DMS79 (cell line): ENCODE results near the gene METTL5.
"Not testable (repeated sequence)": the region's sequence is repeated elsewhere in the genome, so short reads cannot be mapped to it uniquely, and the experiment has no call there.

Experiments used
- DNase-seq: peaks from one replicate; lab custom pipeline; 2025; lab: John Stamatoyannopoulos, UW

The METTL5 gene

DNA sequence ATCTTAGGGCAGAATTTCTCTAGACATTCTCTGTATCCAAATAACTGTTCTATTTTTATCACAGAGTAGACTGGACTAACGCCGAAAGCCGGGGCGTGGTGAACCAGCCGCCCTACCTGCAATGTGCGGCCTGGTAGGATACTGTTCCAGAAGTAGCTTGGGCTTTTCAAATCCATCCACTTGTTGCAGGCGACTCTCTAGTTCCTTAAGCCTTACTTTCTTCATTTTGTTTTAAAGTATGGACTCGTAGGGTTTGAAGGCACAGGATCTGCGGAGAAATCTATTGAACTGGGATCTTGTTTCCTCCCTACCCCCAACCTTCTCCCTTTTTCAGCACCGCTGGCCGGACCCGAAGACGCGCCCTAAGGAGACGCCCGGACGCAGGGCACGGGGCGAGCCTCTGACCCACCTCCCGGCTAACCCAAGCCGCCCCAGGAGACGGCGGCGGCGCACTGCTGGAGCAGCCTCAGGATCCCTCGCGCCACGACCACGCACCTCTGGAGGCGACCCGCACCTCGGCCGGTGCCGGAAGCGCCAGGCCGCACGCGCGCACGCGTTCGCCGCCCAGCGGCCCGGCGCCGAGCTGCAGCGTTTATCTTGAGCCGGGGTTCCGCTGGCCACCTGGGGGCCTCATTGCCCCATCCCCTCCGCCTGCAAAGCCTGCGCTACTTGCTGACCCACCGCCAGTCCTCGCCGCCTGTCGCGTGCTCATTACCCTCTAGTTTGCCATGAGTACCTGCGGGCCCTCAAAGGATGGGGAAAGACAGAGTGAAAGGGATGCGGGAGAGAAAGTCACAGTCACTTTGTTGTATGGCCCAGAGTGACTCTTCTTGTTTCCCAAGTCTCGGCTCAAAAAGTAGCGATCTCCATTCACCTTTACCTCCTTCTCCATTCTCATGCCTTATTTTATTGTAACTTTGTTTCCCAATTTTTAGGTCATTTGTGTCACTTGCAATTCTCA, at the start of gene METTL5:
METTL5 (minus strand) TSS at position 533 of the 961 bp plus-strand sequence; CDS start at position 225, 308 bp downstream.
- DNase-seq = peak; percentile 50

DNA sequence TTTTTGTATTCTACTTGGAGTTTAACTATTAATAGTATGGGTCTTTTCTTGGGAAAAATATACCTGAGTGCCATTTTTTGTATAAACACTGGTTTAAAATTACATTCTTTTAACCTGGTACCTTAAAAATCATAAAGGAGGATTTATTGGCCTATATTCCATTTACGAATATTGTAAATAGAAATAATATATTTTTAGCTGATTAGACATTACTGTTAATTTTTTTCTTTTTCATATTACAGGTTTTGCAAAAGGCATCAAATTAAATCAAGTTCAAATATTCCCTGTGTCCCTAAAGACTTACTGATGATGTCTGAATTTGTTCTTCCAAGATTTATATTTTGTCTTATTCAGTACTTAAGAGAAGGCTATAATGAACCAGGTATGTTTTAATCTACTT, 47.3 kb upstream of the METTL5 start:
- DNase-seq = no peak

DNA sequence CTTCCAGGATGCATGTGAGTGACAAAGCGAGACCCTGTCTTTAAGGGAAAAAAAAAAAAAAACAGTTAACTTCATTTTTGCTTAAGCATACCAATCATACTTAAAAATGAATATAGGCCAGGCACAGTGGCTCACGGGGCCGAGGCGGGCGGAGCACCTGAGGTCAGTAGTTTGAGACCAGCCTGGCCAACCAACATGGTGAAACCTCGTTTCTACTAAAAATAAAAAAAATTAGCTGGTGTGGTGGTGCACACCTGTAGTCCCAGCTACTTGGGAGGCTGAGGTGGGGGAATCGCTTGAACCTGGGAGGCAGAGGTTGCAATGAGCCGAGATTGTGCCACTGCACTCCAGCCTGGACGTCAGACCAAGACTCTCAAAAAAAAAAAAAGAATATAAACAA, 46.7 kb upstream of the METTL5 start:
- not testable (repeated sequence) for DNase-seq

DNA sequence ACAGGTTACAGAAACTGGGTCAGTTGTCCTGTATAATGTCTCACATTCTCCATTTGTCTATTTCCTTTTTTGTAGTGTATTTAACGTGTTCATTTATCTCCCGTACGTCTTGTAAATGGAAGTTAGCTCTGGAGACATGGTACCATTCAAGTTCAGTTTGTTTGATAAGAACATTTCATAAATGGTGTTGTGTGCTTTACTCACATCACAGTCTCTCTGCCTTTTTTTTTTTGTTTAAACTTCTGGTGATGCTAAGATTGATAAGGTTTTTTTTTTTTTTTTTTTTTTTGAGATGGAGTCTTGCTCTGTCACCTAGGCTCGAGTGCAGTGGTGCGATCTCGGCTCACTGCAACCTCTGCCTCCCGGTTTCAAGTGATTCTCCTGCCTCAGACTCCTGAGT, 44.2 kb upstream of the METTL5 start:
- no peak for DNase-seq

DNA sequence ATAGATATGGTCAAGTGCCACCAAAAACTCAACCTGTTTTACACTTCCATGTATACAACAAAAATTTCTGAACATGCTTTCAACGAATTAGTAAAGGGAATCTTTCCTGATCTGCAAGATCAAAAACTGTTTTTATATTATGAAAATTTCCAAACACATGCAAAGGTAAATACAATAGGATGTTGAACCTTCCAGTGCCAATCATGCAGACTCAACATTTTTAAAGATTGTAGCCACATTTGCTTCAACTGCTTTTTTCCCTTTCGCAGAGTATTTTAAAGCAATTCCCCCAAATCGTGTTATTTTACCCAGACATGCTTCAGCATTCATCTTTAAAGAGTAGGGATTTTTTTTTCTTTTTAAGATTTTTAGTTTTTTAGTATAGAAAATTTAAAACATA, 42.9 kb upstream of the METTL5 start:
- DNase-seq = no peak

DNA sequence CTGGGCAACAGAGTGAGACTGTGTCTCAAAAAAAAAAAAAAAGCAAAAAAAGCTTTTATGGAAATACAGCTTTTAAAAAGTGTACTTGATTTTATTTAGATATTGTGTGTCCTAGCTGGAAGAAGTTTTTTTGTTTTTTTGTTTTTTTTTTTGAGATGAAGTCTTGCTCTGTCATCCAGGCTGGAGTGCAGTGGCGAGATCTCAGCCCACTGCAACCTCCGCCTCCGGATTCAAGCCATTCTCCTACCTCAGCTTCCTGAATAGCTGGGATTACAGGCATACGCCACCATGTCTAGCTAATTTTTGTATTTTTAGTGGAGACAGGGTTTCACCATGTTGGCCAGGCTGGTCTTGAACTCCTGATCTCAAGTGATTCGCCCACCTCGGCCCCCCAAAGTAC, 41.5 kb upstream of the METTL5 start:
- DNase-seq = not testable (repeated sequence)

DNA sequence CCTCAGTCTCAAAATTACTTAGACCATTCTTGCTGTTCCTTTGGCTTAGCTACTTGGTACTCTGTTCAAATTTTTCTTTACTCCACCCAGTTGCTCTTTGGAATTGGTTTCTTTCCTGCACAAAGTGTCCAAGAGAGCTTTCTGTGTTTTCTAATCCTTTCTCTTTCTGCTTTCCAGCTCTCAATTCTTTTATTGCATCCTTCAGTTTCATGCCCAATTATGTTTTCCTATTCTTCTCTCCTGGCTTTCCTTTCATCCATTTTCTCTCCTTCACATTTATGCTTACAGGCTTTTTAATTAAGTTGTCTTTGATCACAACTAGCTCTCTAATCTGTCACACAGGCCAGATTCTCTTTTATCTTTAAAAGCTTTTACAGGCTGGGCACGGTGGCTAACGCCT, 40.8 kb upstream of the METTL5 start:
- no peak for DNase-seq

DNA sequence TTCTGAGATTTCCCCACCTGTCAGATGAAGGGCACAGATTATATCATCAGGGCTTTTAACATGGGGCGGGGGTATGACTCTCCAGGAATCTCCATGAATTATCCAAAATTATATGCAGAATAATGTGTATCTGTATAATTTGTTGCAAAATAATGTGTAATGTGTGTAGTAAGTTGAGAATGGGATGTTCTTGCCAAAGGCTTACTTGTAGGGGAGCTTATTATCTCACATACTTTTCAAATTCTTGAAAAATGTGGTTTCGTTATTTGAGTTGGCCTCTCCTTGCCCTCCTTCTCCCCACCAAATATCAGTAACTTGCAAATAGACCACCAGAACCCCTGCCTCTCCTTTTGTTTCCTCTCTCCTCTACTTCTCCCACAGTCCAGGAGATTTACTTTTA, 38.1 kb upstream of the METTL5 start:
- DNase-seq = no peak

DNA sequence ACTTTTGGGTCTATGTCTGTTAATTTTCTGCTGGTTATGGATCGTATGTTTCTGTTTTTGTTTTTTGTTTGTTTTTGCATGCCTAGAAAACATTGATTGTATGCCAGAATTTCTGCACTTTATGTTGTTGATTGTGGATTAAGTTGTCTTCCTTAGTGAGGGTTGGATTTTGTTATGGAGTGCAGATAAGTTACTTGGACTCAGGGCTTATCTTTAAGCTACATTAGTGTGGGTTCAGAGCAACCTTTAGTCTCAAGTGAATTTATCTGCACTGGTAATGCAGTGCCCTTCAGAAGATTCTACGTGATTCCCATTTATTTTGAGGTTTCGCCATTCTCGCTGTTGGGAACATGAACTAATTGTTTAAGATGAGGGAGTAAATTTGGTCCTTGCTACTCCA, 35.4 kb upstream of the METTL5 start:
- DNase-seq = no peak

DNA sequence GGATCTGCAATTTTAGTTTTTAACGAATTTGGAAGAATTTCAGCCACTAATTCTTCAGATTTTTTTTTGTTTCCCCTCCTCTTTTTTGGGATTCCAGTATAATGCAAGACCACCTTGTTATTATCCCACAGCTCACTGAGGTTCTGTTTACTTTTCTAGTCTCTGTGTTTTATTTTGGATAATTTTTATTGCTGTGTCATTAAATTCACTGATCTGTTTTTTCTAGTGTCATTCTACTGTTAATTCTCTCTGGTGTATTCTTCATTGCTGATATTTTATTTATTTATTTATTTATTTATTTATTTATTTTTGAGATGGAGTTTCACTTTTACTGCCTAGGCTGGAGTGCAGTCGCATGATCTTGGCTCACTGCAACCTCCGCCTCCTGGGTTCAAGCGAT, 34.7 kb upstream of the METTL5 start:
- DNase-seq = no peak

DNA sequence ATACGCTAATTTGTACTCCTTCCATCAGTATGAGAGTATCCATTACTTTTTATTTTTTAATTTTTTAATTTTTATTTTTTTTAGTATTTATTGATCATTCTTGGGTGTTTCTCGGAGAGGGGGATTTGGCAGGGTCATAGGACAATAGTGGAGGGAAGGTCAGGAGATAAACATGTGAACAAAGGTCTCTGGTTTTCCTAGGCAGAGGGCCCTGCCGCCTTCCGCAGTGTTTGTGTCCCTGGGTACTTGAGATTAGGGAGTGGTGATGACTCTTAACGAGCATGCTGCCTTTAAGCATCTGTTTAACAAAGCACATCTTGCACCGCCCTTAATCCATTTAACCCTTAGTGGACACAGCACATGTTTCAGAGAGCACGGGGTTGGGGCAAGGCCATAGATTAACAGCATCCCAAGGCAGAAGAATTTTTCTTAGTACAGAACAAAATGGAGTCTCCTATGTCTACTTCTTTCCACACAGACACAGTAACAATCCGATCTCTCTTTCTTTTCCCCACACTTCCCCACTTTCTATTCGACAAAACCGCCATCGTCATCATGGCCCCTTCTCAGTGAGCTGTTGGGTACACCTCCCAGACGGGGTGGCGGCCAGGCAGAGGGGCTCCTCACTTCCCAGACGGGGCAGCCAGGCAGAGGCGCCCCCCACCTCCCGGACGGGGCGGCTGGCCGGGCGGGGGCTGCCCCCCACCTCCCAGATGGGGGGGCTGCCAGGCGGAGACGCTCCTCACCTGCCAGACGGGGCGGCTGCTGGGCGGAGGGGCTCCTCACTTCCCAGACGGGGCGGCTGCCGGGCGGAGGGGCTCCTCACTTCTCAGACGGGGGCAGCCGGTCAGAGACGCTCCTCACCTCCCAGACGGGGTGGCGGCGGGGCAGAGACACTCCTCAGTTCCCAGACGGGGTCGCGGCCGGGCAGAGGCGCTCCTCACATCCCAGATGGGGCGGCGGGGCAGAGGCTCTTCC, 30.9 kb upstream of the METTL5 start:
- not testable (repeated sequence) for DNase-seq

DNA sequence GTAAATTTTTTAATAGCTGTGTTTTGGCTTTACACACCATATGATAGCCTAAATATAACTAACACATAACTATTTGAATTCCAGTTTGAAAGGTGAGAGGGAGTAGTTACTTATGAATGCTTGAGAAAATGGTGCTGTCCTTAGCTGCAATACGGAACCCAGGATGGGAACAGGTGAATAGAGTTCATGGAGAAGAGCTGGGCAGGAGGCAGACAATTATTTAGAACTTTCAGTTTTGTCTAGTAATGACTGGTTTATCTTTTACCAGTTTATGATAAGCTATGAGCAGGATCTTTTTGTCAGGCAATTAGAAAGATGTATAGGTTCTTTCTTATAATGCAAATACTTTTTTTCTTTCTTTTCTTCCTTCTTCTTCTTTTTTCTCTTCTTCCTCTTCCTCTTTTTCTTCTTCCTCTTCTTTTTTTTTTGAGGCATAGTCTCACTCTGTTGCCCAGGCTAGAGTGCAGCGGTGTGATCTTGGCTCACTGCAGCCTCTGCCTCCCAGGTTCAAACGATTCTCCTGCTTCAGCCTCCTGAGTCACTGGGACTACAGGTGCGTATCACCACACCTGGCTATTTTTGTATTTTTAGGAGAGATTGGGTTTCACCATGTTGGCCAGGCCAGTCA, 28.4 kb upstream of the METTL5 start:
- no peak for DNase-seq

DNA sequence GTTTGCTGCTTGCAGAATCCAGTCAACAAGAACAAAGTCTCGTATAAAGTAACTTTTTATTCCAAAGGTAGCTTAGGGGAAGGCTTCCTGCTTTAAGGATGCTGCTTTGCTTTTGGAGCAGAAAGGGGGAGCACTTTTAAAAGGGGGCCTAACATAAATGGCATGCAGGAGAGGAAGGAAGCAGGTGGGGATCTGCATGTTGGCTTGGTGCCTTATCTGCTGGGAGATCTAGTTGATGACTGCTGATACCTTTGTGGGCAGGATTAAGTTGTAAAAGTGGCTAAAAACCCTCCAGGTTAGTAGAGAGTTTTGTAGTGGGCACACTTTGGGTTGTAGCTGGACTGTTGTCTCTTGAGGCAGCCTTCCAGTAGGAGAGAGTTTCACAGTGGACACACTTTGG, 25.0 kb upstream of the METTL5 start:
- no peak for DNase-seq

DNA sequence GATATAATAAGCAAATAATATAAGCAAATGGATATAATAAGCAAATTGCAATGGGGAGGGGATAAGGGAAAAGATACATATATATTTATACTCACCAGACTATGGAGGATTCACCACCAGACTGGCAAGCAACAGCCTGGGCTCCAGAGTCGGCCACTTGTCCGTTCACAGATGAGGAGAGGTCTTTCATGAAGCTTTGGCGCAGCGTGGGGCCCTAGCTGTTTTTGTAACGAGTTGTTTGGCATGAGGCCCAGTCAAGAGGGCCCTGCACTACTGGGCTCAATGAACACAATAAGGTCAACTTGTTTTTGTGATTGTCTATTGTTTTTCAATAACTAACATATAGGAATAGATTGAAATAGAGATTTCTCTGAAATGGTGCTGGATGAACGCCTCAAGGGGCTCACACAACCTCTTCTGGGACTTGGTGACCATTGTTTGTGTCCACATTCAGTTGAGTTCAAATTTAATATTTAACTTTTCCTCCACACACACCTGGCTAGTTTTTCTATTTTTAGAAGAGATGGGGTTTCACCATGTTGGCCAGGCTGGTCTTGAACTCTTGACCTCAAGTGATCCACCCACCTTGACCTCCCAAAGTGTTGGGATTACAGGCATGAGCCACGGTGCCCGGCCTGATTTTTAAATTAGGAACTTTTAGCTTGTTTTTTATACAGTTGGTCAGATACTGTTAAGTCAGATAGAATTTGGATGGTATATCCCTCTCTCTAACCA, 24.4 kb upstream of the METTL5 start:
- DNase-seq = peak; percentile 6

DNA sequence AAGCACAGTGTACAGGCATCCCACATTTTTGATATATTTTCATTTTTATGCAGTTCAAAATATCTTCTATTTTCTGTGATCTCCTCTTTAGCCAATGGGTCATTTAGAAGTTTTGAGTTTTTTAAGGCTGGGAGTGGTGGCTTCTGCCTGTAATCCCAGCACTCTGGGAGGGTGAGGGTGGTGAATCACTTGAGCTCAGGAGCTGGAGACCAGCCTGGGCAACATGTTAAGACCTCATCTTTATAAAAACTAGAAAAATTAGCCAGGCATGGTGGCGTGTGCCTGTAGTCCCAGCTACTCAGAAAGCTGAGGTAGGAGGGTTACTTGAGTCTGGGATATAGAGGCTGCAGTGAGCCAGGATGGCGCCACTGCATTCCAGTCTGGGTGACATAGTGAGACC, 20.3 kb upstream of the METTL5 start:
- DNase-seq = no peak

DNA sequence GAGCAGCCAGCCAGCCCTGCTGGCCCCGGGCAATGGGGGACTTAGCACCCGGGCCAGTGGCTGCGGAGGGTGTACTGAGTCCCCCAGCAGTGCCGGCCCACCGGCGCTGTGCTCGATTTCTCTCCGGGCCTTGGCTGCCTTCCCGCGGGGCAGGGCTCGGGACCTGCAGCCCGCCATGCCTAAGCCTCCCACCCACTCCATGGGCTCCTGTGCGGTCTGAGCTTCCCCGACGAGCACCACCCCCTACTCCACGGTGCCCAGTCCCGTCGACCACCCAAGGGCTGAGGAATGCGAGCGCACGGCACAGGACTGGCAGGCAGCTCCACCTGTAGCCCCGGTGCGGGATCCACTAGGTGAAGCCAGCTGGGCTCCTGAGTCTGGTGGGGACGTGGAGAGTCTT, 16.9 kb upstream of the METTL5 start:
- DNase-seq = not testable (repeated sequence)

DNA sequence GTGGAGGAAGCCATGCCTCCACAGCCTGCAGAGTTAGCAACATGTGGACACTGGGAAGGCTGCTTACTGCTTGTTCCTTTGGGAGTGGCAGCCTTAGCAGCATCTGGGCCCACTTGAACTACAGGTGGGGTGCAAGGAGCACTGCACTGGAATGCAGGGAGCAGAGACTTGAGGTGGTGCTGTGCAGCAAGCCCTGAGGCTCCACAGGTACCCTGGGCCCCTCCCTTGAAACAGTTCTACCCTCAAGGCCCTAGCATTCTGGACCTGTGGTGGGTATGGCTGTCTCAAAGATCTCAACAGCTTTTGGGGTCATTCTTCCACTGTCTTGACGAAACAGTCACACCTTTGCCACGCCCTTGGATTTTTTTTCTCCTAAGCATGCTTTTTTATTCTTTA, 16.0 kb upstream of the METTL5 start:
- DNase-seq = no peak

DNA sequence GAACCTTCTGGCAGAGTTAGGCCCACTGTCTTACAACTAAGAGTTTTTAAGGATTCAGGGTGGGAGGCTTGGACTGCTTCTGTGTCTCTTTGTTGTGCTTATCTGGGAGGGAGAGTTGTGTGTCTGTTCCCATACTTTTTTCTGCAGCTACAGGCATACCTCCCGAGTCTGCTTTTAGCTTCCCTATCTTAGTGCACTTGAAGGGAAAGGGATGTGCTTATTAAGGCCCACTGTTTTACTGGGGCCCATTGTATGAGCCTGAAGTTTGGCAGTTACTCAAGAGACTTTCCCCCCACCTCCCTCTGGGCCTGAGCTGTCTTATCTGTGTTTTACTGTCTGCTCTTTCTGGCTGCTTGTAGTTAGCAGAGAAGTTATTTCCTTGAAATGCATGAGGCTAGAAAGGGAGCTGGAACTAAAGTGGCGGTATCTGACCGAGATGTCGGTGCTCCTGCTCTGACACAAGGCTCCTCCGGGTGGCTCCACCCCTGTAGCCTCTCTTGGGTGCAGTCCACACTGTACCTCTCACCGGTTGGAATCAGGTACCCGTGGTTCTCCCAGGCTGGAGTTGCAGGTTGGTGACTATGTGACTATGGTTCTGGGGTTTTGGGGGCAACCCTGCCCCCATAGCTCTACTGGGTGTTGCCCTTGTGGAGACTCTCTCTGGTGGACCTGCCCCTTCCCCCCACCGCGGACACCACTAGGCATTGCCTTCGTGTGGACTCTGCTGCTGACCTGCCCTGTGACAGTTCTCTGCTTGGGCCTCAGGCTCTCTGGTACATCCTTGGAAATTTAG, 15.4 kb upstream of the METTL5 start:
- DNase-seq = no peak

DNA sequence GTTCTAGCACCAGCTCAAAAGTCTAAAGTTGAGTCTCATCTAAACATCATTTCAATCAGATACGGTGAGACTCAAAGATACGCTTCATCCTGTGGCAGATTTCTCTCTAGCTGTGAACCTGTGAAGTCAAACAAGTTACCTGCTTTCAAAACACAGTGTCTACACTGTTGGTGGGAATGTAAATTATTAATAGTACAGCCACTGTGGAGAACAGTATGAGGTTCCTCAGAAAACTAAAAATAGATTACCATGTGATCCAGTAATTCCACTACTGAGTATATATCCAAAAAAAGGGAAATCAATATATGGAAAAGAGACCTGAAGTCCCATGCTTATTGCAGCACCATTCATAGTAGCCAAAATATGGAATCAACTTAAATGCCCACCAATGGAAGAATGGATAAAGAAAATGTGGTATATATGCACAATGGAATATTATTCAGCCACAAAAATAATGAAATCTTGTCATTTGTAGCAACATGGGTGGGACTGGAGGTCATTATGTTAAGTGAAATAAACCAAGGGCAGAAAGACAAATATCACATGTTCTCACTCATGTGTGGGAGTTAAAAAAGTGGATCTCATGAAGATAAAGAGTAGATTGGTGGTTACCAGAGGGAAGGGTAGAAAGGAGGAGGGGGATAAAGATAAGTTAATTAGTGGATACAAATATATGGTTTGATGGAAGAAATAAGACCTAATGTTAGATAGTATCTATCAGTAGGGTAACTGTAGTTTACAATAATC, 14.2 kb upstream of the METTL5 start:
- DNase-seq = no peak

DNA sequence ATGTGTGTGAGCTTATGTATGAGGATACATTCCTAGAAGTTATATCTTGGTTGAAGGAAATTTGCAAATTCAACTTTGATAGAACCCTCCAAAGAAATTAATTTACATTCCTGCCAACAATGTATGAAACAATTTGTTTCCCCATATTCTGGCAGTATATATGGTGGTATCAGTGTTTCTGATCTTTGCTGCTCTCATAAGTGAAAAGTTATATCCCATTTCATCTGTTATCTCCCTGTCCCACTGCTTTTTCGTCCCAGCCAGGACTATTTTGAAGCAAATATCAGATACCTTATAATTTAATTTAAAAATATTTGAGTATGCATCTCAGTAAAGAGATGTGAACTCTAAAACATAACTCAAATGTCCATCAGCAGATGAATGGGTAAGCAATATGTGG, 9.7 kb upstream of the METTL5 start:
- no peak for DNase-seq
